GM19193 (cell line): ENCODE data around the gene CAMTA1.
A peak's percentile ranks its signal among the peaks of the same experiment; 100 is the strongest.

Experiments
- POLR2A ChIP-seq: IDR thresholded peaks from 4 replicates; pipeline ENCODE4 v1.6.1; 2011; ENCODE audit not compliant: insufficient read depth, insufficient read length; ENCODE audit errors: extremely low read depth

Gene CAMTA1

GRCh38 chr1:7752512-7753417 lies 967.5 kb downstream of the CAMTA1 start:
- no peak for TF ChIP-seq POLR2A

GRCh38 chr1:7753641-7754040 lies 968.4 kb downstream of the CAMTA1 start:
- no peak for TF ChIP-seq POLR2A

GRCh38 chr1:7754234-7754633 lies 969.0 kb downstream of the CAMTA1 start:
- no peak for TF ChIP-seq POLR2A

GRCh38 chr1:7755448-7755847 lies 970.2 kb downstream of the CAMTA1 start:
- TF ChIP-seq POLR2A = no peak

GRCh38 chr1:7760245-7760644 lies 975.0 kb downstream of the CAMTA1 start:
- TF ChIP-seq POLR2A = no peak

- TF ChIP-seq POLR2A = no peak
These were observed 975.8 kb downstream of the CAMTA1 start for GRCh38 chr1:7761103-7761502.

GRCh38 chr1:7767176-7767575 lies 981.9 kb downstream of the CAMTA1 start:
- no peak for TF ChIP-seq POLR2A

GRCh38 chr1:7768583-7768982 lies 983.3 kb downstream of the CAMTA1 start:
- TF ChIP-seq POLR2A = no peak

- no peak for TF ChIP-seq POLR2A
These were observed 984.6 kb downstream of the CAMTA1 start for GRCh38 chr1:7769673-7770412.

GRCh38 chr1:7770669-7770996 lies 985.4 kb downstream of the CAMTA1 start:
- no peak for TF ChIP-seq POLR2A

- TF ChIP-seq POLR2A = peak; percentile 66
These were observed 986.0 kb downstream of the CAMTA1 start, which contains the start of gene VAMP3 for GRCh38 chr1:7770997-7771822. TSS of gene VAMP3 (plus strand) at chr1:7771296. CDS start at chr1:7771384, 88 bp downstream.

- no peak for TF ChIP-seq POLR2A
These were observed 986.6 kb downstream of the CAMTA1 start for GRCh38 chr1:7771823-7772299.

- no peak for TF ChIP-seq POLR2A
These were observed 992.3 kb downstream of the CAMTA1 start for GRCh38 chr1:7777591-7777990.

GRCh38 chr1:7778133-7778628 lies 992.9 kb downstream of the CAMTA1 start:
- no peak for TF ChIP-seq POLR2A

GRCh38 chr1:7780976-7781375 lies 995.7 kb downstream of the CAMTA1 start:
- TF ChIP-seq POLR2A = no peak
